Activated naive CD8-positive, alpha-beta T cell treated with anti-CD3 and anti-CD28 coated beads, Interleukin-2, amount 50 U/mL, for 16 hours (primary cell): Measurements from ENCODE around the gene STIP1.
"Not testable (repeated sequence)": the region's sequence is repeated elsewhere in the genome, so short reads cannot be mapped to it uniquely, and the experiment has no call there.

Source experiments
- DNase-seq: peaks from one replicate; pipeline ENCODE4 v3.0.0-alpha.2; 2020; ENCODE audit warnings: low read depth, low spot score

STIP1 gene

GRCh38 chr11:64157631-64158394 lies 28.2 kb upstream of the STIP1 start:
- no peak for DNase-seq

GRCh38 chr11:64161037-64161436 lies 24.9 kb upstream of the STIP1 start:
- no peak for DNase-seq

GRCh38 chr11:64162769-64163168 lies 23.2 kb upstream of the STIP1 start:
- DNase-seq, result not testable (repeated sequence)

GRCh38 chr11:64163951-64164350 lies 22.0 kb upstream of the STIP1 start:
- DNase-seq, result no peak

GRCh38 chr11:64164392-64165312 lies 21.3 kb upstream of the STIP1 start:
- DNase-seq, result no peak

- peak; percentile 3 for DNase-seq
Measured at GRCh38 chr11:64165481-64165841, 20.5 kb upstream of the STIP1 start.

- DNase-seq, result peak; percentile 66
Measured at GRCh38 chr11:64165842-64166635, 19.9 kb upstream of the STIP1 start, which contains the start of gene MACROD1. Gene MACROD1 (minus strand): TSS chr11:64166113. CDS start chr11:64165994, 119 bp downstream.

- DNase-seq, result no peak
Measured at GRCh38 chr11:64170419-64170818, 15.6 kb upstream of the STIP1 start.

GRCh38 chr11:64173616-64174355 lies 12.2 kb upstream of the STIP1 start:
- no peak for DNase-seq

- DNase-seq, result no peak
Measured at GRCh38 chr11:64176751-64177150, 9.2 kb upstream of the STIP1 start.

GRCh38 chr11:64178203-64178602 lies 7.8 kb upstream of the STIP1 start:
- no peak for DNase-seq

- DNase-seq, result no peak
Measured at GRCh38 chr11:64178951-64179639, 6.9 kb upstream of the STIP1 start.

GRCh38 chr11:64180891-64181290 lies 5.1 kb upstream of the STIP1 start:
- DNase-seq, result no peak

GRCh38 chr11:64181506-64182411 lies 4.2 kb upstream of the STIP1 start:
- DNase-seq, result no peak

GRCh38 chr11:64183890-64184289 lies 2.1 kb upstream of the STIP1 start:
- no peak for DNase-seq

- DNase-seq, result no peak
Measured at GRCh38 chr11:64185175-64185692, 737 bp upstream of the STIP1 start.

GRCh38 chr11:64186492-64187165 lies 658 bp downstream of the STIP1 start:
- DNase-seq, result no peak

GRCh38 chr11:64192434-64192833 lies 6.5 kb downstream of the STIP1 start:
- DNase-seq, result no peak

GRCh38 chr11:64196626-64197025 lies 10.7 kb downstream of the STIP1 start:
- DNase-seq, result no peak
